ENCODE measurements around the gene SGPL1.
A peak's percentile ranks its signal among the peaks of the same experiment; 100 is the strongest.

SGPL1 gene

DNA sequence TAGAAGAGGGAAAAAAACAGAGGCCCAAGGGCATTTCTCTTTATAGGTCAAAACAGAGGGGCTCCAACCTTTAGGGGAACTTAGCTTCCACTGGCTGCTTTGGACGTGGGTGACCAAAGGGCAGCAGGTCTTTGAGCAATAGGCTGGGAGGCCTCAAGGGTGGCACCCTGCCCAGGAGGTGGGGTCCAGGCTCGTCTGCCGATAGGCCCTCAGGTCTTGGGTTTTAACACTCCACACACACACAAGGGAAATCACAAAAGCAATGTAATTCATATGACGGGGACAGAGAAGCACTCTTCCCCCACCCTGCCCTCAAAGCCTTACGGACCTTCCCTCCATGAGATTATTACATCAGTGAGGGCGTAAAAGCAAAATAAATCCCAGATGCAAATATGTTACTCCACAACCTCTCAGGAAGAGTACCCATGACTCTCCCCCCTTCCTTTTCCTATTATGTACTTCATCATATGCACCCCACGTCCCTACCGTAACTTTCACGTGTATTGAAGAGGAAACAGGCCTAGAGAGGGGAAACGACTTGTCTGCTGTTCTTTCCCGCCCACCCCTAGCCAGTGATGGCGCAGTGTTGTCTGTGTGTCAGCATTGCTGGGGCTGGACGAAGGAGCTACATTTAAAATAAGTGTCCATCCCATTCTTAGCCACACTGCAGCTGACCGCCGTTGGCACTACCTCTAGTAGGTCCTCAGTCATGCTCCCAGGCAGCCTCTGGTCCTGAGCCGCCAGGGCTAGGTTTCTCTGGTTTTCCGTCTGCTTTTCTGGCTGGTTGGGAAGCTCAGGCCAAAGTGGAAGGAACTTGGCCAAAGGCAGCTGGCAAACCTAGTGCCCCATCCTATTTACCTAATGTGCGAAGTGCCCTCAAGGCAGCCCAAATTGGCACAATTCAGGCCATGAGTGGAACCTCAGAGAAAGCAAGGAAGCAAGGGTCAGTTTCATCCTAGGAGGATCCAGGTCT, 70.5 kb downstream of the SGPL1 start:
- DNase-seq (ENCODE audit: low spot score) = no peak

- no peak for DNase-seq (ENCODE audit: low spot score)
Measured at GRCh38 chr10:70886921-70887665, 71.3 kb downstream of the SGPL1 start.

GRCh38 chr10:70887804-70888800, 72.4 kb downstream of the SGPL1 start, which contains the start of gene PCBD1:
Gene PCBD1 (minus strand): TSS chr10:70888565. CDS start chr10:70888533, 32 bp downstream.
- DNase-seq (ENCODE audit: low spot score) = peak; percentile 10

GRCh38 chr10:70889291-70889690, 73.5 kb downstream of the SGPL1 start:
- no peak for DNase-seq (ENCODE audit: low spot score)

DNA sequence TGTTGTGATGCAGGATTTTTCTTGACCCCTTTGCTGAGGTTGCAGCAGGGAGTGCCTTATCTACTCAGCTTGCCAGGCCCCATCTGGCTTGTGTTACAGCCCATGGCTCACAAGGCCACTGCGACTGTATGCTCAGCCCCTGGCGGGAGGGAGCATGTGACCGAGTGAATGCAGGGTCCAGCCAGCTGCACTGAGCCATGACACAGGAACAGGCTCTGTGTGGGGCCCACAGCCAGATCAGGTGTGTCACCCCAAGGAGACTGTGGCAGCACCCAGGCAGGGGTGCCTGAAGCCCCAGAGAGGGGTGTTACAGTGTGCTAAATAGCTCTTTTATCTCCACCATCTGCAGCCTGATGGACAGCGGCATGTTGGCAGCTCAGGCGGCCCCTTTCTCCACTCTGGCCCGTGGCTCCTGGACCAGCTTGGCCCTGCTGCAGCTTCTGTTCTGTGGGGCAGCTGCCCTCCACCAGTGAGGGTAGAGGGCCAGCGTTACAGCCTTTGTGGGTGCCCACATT, 75.2 kb downstream of the SGPL1 start:
- DNase-seq (ENCODE audit: low spot score) = no peak

GRCh38 chr10:70891627-70892026, 75.9 kb downstream of the SGPL1 start:
- no peak for DNase-seq (ENCODE audit: low spot score)

DNA sequence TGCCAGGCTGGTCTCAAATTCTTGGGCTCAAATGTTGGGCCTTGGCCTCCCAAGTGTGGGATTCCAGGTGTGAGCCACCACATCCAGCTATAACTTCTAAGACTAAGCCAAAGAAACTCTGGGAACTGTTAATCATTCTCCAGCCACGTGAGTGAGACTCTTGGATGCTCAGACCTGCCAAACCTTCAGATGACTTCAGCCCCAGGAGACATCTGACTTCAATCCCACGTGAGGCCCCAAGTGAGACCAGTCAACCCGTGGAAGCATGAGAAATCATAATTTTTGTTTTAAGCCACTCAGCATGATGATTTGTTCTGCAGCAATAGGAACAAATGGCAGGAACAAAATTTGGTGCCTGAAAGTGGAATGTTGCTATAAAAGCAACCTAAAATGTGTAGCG, 76.9 kb downstream of the SGPL1 start:
- DNase-seq (ENCODE audit: low spot score) = no peak

GRCh38 chr10:70893227-70894006, 77.7 kb downstream of the SGPL1 start:
- DNase-seq (ENCODE audit: low spot score) = no peak

DNA sequence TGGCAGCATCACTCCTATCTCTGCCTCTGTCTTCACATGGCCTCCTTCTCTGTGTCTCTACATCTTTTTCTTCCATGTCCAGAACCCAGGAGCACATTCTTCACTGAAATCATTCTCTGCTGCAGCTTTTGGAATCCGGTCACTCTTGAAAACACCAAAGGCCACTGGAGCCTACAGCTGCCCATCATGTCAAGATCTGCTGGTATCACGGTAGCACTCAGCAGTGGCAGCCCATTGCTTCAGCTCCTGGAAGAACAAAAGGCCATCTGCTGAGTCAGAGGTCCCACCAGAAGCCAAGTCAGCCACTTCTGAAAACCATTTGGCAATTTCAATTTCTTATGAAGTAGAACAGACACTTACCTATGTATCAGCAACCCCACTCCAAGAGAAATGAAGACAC, 78.7 kb downstream of the SGPL1 start:
- no peak for DNase-seq (ENCODE audit: low spot score)

DNA sequence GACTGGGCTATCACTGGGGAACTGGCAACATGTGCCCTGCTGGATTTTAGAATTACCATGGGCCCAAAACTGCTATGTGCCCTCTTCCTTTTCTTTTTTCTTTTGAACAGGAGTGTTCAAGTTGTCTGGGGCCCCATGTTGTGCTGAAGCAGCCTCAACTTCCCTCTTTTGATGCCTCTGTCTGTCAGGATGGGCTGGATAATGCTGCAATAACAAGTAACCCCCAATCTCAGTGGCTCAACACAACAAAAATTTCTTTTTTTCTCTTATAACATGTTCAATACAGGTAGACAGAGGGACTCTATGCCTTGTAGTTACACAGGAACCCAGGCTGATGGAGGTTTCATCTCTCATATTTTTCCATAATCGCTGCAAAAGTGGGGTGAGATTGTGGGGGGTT, 80.8 kb downstream of the SGPL1 start:
- DNase-seq (ENCODE audit: low spot score) = no peak

- no peak for DNase-seq (ENCODE audit: low spot score)
Measured at GRCh38 chr10:70898687-70899086, 82.9 kb downstream of the SGPL1 start.

GRCh38 chr10:70899096-70899495, 83.3 kb downstream of the SGPL1 start:
- DNase-seq (ENCODE audit: low spot score) = no peak

DNA sequence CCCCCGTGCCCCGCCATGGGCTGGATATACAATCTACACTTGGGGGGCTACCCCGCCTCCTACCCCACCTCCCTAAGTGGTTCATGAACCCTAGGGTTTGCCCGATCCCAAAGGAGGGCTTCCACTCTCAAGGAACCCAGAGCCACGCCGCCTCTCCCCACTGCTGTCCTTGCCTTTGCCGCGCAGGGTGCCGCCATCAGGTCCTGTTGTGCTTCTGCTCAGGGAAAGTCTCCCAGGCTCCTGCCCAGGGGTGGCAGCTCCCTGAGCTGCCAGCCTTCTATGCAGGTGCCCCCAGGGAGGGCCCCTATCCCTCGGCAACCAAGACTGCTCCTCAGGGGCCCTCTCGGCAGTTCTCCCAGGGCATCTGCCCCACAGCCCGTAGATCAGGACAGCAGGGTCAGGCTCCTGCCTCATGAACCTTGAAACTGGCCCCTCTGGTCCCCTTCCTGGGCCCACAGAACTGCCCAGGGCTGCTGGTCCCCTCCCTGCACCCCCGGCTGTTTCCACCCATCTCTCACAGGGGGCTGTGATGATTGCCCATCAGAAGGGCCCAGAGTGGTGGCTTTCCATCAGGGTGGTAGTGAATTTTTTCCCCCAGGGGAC, 85.6 kb downstream of the SGPL1 start:
- no peak for DNase-seq (ENCODE audit: low spot score)

DNA sequence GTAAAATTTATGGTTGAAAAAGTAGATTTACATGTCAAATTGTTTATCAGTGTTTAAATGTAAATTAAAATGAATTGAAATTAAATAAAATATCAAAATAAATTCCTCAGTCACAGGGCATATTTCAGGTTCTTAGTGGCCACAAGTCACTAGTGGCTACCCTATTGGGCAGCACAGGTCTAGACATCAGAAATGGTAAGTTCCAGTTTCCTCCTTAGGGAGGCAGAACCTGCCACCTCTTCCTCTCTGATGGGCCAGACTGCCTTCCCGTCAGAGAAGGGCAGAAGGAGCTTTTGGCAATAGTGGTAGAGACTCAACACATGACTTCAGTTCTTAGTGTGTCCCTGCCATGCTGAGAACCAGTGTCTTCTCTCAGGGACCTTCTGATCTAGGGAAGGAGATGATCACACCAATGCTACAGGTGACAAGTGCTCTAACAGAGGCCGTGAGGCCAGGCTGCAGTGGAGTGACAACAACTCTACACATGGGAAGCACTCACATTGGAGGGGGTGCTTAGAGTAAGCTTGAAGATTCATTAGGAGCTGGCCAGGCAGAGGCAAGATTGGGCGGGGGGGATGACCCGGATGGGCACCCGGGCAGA, 87.0 kb downstream of the SGPL1 start:
- DNase-seq (ENCODE audit: low spot score) = no peak

- DNase-seq (ENCODE audit: low spot score) = peak; percentile 28
Measured at GRCh38 chr10:70903262-70903921, 87.6 kb downstream of the SGPL1 start.

GRCh38 chr10:70905071-70906021, 89.6 kb downstream of the SGPL1 start:
- no peak for DNase-seq (ENCODE audit: low spot score)

DNA sequence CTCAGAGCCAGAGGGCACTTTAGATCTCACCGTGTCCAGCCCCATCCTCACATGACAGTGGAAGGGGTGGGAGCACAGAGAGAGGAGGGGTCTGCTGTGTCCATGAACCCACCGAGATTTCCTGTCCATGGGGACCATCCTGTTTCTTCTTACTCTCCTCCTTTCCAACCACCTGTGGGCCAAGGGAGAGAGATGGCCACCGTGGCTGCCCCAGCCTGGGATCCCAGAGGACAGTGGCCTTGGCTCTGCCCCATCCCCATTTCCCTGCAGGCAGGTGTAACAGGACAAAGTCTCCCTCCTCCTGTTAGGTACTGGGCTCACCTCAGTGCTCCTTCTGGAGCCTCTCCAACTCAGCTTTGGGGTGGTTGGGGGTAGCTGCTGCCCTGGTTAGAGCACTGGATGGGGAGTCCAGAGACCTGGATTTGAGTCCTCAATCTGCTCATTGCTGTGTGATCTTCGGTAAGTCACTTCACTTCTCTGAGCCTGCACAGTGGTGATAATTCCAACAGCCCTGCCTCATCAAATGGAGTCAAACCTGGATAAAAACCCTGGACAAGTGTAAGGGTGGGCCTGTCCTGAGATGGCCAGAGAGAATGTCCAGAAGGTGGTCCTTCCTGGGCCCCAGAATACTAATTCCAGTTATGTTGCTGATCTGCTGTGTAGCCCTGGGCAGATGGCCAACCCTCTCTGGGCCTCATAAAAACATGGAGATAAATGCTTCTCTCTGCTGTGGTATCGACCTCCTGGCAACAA, 90.5 kb downstream of the SGPL1 start:
- DNase-seq (ENCODE audit: low spot score) = no peak

Data from COLO829 (cell line).